Measurements from ENCODE around the gene BLVRB.

The BLVRB gene

DNA sequence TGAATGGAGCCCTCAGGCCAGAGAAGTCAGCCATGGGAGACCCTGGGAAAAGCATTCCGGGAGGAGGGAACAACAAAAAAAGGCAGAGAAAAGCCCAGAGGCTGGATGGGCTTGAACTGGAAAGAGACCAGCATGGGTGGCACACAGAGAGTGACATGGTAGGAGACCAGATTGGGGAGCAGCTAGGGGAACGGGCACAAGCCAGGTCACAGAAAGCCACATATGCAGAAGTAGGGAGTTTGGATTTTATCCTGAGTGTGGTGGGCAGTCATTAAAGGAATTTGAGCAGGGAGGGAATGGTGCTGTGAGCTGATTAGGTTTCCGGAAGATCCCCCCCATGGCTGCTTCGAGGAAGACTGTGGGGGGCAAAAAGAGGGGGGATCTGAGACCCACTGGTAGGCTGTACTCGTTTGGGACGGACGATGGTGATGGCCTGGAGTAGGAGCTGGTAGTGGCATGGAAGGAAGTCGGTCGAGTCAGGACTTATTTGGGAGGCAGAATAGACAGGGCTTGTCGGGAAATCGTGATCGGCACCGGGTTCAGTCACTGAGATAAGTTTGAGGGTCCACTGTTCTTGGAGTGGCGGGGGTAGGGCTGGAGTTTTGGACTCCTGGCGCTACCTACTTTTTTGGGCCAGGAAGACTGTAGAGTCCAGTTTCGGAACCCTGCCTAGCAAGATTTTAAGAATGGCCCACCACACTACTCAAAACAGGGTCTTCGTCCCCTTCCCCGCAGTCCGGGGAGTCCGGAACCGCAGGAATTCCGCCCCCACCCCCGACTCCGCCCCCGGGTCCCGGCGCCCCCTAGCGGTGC is 40.7 kb downstream of the BLVRB start:
- DNase-seq (ENCODE audit: extremely low read depth in 1 of 2, low read depth in 1 of 2) = no peak

DNA sequence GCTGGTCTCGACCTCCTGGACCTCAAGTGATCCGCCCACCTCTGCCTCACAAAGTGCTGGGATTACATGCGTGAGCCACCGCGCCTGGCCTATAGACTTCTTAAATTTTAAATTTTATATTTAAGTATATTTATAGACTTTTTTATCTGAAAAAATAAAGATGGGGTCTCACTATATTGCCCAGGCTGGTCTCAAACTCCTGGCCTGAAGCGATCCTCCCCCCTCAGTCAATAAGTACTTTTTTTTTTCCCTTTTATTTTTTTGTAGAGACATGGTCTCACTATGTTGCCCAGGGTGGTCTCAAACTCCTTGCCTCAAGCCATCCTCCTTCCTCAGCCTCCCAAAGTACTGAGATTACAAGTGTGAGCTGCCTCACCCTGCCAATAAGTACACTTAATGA is 41.6 kb downstream of the BLVRB start:
- DNase-seq (ENCODE audit: extremely low read depth in 1 of 2, low read depth in 1 of 2) = no peak

DNA sequence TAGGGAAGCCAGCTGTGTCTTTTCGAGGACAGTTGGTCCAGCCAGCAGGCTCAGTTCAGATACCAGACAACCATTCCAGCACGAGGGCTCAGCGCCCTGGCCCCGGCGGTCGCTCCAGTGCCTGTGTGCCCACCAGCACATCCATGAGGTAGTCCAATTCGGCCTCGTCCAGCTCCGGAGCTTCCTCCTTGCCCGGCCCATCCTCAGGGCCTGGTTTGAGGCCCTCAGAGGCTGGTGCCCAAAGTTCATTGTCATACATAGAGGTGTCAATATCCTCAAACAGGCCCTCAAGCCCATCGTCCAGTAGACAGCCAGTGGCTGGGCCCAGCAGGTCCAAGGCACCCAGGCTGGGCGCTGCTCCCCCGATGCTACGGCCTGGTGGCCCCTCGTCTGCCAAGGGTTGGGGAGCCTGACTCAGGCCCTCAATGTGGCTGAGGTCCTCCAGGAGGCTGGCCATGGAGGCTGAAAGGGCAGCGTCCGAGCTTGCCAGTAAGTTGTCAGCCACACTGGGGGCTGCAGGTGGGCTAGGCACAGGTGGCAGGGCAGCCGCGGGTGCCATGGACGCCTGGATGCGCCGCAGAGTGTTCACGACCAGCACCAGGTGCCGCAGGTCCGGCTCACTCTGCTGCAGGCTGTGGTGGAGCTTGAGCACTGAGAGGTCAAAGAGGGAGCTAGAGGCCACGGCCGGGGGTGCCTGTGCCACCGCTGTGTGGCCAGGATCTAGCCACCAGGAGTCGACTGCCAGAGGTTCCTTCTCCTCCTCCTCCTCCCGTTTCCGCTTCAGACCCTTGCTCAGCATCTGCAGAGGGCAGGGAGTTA is 42.6 kb downstream of the BLVRB start:
- DNase-seq (ENCODE audit: extremely low read depth in 1 of 2, low read depth in 1 of 2) = no peak

DNA sequence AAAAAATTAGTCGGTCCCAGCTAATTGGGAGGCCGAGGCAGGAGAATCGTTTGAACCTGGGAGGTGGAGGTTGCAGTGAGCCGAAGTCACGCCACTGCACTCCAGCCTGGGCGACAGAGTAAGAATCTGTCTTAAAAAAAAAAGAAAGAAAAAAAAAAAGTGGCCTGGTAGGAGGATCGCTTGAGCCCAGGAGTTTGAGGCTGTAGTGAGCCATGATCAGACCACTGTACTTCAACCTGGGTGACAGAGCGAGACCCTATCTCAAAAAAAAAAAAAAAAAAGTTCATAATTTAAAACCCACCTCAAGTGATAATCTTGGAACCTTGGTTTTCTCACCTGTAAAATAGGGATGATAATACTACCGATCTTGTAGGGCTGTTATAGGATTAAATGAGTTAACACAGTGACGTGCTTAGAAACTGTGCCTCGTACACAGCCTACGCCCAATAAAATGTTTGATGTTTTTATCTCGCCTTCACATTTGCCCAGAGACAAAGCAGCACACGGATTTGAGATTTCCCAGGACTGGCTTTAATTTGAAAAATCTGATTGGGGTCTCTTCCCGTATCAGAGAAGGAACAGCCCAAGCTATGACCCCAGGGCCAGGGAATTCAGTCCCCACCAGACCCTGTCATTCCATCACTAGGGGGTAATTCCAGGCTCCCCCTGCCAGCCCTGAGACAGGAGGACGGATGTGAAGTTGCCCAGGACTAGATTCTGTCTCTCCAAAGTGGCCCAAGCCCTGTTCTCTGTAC is 43.4 kb downstream of the BLVRB start:
- no peak for DNase-seq (ENCODE audit: extremely low read depth in 1 of 2, low read depth in 1 of 2)

DNA sequence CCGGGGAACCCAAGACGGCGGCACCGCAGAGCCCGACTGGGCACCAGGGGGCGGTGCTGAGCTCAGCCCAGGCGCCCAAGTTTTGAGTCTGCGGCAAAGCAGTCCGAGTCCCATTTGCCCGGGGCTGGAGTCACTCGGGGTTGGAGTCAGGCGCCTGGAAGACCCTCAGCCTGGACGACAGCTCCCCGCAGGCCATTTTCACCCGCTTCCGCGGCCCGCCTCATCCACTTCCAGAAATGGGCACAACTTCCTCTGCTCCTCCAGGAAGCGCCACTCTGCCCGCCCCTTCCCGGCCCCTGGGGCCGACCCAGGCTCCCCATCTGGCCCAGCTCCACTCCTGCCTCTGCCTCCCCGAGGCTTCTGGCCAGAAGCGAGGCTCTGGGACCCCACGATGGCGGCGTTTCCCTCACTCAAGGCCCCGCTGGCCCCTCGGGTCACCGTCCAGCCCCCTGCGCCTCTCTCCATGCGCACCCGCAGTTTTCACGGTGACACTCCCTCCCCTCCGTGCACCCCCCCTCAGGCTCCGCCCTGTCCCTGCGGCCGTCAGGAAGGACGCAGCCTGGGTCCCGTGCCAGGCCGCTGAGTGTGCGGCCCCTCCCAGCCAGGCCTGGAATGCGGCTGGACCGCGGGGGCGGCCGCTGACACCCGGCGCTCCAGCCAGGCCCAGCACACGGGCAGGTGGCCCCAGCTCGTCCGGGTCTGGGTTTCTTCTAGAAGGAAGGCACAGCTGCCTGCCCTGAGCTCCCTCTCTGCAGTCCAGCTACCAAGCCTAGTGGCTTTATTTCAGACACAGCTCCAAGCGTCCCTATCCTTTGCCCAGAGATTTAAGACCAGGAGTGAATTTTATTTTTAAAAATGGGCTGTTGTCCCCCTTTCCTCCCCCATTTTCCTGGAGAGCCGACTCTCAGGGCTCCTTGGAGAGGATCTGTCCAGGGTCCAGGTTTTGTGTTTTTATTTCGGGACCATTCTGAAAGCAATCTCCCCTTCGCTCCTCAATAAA is 44.5 kb downstream of the BLVRB start:
- peak in 1 of 2 donors; percentile 60 for DNase-seq (ENCODE audit: extremely low read depth in 1 of 2, low read depth in 1 of 2)

DNA sequence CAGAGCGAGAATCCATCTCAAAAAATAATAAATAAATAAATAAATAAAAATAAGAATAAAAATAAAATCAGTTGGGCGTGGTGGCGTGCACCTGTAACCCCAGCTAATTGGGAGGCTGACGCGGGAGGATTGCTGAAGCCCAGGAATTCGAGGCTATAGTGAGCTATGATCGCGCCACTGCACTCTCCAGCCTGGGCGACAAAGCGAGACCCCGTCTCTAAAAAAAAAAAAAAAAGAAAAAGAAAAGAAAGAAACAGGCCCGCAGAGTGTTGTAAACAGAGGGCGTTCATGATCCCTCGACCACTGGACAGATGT is 45.1 kb downstream of the BLVRB start:
- DNase-seq (ENCODE audit: extremely low read depth in 1 of 2, low read depth in 1 of 2) = no peak

DNA sequence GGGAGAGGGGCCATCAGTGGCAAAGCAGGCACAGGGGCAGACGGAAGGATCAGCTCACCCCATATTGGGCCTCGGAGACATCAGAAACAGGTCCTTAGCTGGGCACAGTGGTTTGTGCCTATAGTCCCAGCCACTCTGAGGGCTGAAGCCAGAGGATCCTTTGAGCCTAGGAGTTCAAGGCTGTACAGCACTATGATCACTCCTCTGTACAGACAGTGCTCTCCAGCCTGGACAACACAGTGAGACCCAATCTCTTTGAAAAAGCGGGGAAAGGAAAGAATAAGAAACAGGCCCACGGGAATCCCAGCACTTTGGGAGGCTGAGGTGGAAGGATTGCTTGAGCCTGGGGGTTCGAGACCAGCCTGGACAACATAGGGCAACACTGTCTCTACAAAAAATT is 45.8 kb downstream of the BLVRB start:
- no peak for DNase-seq (ENCODE audit: extremely low read depth in 1 of 2, low read depth in 1 of 2)

DNA sequence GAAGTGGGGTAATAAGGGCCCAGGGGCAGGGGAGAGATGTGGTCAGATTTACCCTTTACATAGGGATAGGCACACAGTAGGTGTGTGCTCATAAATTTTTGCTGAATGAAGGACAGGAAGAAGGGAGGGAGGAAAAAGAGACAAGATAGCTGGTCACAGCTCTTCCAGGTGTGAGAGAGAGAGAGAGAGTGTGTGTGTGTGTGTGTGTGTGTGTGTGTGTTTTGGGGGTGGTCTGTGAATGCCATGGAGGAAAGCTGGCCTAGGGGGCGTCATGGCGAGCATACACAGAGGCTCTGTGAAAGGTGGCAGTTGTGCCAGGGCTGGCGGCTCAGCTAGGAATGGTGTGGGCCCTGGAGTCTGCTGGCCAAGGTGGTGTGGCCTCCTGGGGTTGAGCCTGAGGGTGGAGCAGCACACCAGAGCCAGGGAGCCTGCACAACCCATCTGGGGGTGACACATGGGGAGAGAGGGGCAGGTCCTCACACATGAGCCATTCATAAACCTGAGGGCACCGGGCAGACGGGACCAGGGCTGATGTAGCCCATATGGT is 46.4 kb downstream of the BLVRB start:
- DNase-seq (ENCODE audit: extremely low read depth in 1 of 2, low read depth in 1 of 2) = no peak

DNA sequence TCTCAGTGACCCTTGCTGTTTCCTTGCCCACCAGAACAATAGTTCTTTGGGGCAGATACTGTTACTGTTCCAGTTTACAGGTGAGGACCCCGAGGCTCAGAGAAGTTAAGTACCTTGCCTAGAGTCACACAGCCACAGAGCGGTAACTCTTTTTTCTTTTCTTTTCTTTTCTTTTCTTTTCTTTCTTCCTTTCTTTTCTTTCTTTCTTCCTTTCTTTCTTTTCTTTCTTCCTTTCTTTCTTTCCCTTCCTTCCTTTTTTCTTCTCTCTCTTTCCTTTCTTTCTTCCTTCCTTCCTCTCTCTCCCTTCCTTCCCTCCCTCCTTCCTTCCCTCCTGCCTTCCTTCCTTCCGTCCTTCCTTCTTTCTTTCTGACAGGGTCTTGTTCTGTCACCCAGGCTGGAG is 47.5 kb downstream of the BLVRB start:
- no peak for DNase-seq (ENCODE audit: extremely low read depth in 1 of 2, low read depth in 1 of 2)

DNA sequence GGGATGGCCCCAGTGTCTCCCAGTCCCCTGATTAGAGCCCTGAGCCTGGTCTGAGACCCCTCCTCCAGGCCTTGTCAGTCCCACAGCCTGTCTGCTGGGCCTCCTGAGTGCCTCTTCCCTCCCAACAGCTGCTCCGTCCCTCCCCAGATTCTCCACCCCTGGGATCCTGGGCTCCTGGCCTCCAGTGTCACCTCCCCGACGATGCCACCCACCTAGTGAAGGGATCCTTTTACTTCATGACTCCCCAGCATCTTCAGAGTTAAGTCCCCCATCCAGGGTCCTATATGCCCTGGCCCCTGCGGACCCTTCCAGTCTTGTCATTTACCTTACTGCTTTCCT is 47.9 kb downstream of the BLVRB start:
- no peak for DNase-seq (ENCODE audit: extremely low read depth in 1 of 2, low read depth in 1 of 2)

DNA sequence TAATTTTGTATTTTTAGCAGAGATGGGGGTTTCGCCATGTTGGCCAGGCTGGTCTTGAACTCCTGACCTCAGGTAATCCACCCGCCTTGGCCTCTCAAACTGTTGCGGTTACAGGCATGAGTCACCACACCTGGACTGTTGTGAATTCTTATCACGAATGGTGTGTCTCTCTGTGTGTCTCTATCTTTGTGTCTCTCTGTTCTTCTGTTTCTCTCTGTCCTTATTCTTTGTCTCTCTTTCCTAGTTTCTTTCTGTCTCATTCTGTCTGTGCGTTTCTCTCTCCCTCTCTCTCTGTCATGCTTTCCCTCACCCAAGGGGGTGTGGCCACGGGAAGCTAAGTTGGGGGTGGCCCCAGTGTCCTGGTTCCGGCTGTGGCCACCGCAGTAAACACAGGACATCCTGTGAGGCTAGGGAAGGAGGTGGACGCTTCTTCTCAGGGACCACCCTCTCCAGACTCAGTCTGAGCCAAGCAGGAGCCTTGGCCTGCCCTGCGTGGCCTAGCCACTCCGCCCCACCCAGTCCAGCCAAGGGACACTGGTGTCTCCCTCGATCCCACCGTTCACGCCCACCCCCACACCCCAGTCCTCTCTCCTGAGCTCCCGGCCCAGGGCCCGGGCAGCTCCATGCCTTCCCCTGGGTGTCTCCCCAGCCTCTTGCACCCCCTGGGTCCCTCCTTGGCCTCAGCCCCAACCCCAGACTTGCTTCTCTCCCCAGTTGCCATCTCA is 48.5 kb downstream of the BLVRB start:
- DNase-seq (ENCODE audit: extremely low read depth in 1 of 2, low read depth in 1 of 2) = no peak

DNA sequence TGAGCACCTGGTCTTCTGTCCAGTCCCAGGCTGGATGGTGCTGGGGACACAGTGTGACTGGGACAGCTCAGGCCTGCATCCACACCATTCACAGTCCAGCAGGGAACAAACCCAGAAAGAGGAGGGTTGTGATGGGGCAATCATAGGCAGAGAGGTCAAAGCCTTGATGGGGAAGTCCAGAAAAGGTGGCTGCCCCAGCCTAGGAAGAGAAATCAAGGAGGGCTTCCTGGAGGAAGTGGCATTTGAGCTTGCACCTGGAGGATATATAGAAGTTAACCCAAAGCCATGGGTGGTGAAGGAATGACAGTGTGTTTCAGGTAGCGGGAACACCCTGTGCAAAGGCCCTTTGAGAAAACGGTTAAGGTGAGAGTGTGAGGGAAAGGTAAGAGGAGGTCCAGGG is 49.8 kb downstream of the BLVRB start:
- DNase-seq (ENCODE audit: extremely low read depth in 1 of 2, low read depth in 1 of 2) = no peak

DNA sequence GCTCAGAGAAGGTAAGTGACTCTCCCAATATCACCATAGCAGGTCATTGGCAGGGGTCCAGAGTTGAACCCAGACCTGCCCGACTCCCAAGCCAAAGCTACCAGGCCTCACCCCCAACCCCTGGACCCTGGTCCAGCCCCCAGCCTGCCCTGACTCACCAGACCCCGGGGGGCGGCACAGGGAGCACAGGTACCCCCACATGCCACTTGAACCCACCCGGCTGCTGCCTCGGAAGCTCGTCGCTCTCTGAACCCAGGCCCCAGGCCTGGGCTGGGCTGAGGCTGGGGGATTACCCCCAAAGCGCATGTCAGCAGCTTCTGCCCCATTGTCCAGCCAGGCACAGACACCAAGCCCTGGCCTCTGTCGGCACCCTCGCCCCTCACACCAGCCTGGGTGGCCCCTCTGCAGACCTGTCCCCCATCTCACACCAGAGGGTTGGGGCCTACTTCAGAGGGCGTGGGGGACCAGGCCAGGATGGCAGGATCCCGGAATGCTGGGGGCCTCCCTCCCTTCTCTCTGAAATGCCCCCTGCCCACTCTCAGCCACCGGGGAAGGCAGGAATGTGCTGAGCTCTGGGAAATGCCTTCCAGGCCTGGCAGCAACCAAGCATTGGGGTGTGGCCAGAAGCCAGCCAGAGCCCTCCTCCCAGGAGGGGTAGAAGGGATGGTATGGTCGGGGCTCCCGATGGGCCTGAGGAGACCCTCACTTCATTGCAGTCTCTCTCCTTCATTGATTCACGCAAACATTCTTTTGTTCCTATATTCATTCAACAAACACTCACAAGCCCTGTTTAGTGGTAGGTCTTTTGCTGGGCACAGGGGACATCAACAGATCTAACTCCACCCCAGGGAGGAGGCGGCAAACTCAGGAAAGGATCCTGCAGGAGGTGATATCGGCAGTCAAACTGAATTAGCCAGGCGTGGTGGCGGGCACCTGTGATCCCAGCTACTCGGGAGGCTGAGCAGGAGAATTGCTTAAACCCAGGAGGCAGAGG is 50.7 kb downstream of the BLVRB start:
- no peak for DNase-seq (ENCODE audit: extremely low read depth in 1 of 2, low read depth in 1 of 2)

DNA sequence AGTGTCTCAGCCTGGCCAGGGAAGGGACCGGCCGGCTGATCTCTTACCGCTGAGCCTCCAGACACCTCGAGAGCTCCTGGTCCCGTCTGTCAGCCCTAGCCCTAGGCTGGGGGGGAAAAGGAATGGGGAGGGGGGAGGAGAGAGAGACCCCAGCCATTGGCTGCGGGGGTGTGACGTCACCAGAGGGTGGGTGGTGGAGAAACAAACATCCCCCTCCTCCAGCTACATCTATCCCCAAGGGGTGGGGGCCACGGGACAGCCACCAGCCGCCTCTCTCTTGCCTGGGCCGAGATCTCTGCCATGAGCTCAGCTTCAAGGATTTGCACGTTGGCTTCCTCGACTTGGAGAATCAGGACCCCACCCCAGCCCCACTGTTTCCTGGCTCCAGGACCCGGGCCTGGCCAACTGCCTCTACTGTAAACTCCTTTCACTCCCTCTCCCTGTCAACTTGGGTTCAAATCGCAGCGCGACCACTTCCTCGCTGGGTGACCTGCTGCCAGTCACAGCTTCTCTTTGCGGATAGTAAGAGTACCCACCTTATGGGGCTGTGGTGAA is 52.2 kb downstream of the BLVRB start, which contains the start of gene PRX:
Gene PRX, minus strand, starts transcription at position 88 of the 555 bp plus-strand sequence. CDS start 5,446 bp downstream, outside the sequence.
- DNase-seq (ENCODE audit: extremely low read depth in 1 of 2, low read depth in 1 of 2) = no peak

DNA sequence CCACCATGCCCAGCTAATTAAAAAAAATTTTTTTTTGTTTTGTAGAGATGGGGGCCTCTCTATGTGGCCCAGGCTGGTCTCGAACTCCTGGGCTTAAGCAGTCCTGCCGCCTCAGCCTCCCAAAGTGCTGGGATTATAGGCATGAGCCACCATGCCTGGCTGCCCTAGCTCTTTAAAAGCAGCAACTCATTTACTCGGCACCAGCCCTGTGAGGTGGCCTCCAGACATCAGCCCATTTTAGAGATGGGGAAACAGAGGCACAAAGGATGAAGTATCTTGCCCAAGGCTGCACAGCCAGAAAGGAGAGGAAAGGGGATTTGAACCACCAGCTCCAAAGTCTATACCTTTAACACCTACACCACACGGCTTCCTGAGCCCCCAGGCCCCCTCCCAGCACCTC is 52.7 kb downstream of the BLVRB start:
- no peak for DNase-seq (ENCODE audit: extremely low read depth in 1 of 2, low read depth in 1 of 2)

DNA sequence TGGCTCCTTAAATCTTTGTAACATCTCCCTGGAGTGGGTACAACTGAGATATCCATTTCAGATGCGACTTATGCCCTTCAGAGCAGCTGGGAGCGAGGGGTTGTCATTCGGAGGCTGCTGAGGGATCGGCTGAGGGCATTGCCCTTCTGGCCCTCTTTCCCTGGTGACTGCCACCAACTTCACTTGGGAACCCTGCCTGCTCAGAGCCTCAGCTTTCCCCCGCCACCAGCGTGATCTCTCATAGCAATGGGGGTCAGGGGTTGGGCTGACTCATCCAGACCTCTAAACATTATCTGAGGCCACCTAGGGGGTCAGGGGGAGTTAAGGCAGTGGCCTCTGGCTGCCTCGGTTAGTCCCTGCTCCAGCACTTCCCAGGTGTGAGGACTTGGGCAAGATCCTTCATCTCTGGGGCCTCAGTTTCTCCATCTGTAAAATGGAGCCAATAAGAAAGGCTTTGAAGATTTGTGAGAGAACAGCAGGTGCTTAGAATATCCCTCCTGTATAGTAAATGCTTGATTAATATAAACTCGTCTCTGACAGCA is 53.5 kb downstream of the BLVRB start:
- DNase-seq (ENCODE audit: extremely low read depth in 1 of 2, low read depth in 1 of 2) = no peak

DNA sequence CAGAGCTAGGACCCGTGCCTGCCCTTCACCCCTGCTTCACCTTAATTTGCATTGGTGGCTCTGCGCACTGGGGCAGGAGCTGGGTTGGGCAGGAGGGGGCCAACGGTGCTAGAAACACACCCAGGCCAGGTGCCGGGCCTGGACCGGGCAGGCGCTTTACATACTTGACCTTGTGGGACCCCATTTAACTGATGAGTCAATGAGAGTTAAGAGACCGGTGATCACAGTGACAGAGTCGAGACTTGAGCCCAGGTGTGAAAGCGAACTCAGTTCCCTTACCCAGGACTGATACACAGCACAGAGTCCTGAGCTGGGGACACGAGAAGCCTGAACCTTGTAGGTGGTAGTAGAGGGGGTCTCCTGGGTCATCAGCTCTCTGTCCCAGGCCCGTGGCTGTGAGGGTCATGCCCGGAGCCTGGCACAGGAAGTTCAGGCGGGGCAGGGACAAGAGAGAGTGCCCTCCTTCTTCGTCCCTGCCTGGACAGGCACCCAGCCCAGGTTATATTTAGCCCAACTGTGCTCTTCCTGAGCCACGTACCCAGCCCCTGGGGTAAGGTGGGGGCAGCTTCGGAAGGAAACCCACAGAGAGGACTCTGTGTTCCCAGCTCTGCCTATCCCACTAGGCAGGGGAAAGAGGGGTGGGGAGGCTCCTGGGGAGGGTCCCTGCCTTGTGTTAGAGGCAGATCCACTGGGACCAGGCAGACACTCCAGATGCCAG is 54.3 kb downstream of the BLVRB start:
- DNase-seq (ENCODE audit: extremely low read depth in 1 of 2, low read depth in 1 of 2) = no peak
